Neural cell (in vitro differentiated cells): ENCODE data around the gene ZNF672. TPM values are rescaled to one million over a fixed set of nuclear protein-coding genes. Genes with fewer than 3 reads are reported as not detected.

Experiments used
- H2AFZ ChIP-seq: fragments of 200-600, 300-800 bp; sonication (generic), shearing (Covaris generic); 2 replicates; pipeline ENCODE4 v1.6.0; 2014; ENCODE audit warnings: low read depth, mild to moderate bottlenecking, antibody characterized with exemption, low read length, moderate library complexity
- H3F3A ChIP-seq: fragments of 200-600 bp; shearing (Covaris generic); 2 replicates; pipeline ENCODE4 v1.6.1; 2016; ENCODE audit warnings: mild to moderate bottlenecking, moderate library complexity, mixed read lengths, antibody characterized with exemption, low read length; ENCODE audit not compliant: insufficient read depth, poor library complexity, severe bottlenecking
- H3K27ac ChIP-seq: fragments of 200-600, 300-800 bp; sonication (generic), shearing (Covaris generic); 2 replicates; pipeline ENCODE4 v1.5.1; 2014; ENCODE audit warnings: mild to moderate bottlenecking, low read length, moderate library complexity
- H3K27me3 ChIP-seq: fragments of 300-800, 200-600 bp; sonication (generic), shearing (Covaris generic); 2 replicates; pipeline ENCODE4 v1.6.0; 2014; ENCODE audit warnings: mild to moderate bottlenecking, low read depth, low read length, moderate library complexity; ENCODE audit not compliant: insufficient read depth
- H3K36me3 ChIP-seq: fragments of 300-800, 200-600 bp; sonication (generic), shearing (Covaris generic); 2 replicates; pipeline ENCODE4 v1.5.1; 2014; ENCODE audit warnings: mild to moderate bottlenecking, antibody characterized with exemption, low read length, moderate library complexity; ENCODE audit not compliant: insufficient read depth
- H3K4me2 ChIP-seq: fragments of 300-800, 200-600 bp; sonication (generic), shearing (Covaris generic); 2 replicates; pipeline ENCODE4 v1.6.0; 2014; ENCODE audit warnings: mild to moderate bottlenecking, low read length
- H3K4me3 ChIP-seq: fragments of 300-800, 200-600 bp; sonication (generic), shearing (Covaris generic); 2 replicates; pipeline ENCODE4 v1.5.1; 2014; ENCODE audit warnings: mild to moderate bottlenecking, low read length, moderate library complexity
- H3K79me2 ChIP-seq: fragments of 200-600 bp; shearing (Covaris generic); replicated peaks from 2 replicates; pipeline ENCODE4 v1.6.0; 2014; ENCODE audit warnings: mild to moderate bottlenecking, low read length, moderate library complexity; ENCODE audit not compliant: insufficient read depth
- H3K9ac ChIP-seq: fragments of 300-800, 200-600 bp; sonication (generic), shearing (Covaris generic); 2 replicates; pipeline ENCODE4 v1.6.1; 2016; ENCODE audit warnings: mild to moderate bottlenecking, low read length, mixed read lengths
- H3K9me2 ChIP-seq: fragments of 200-600 bp; shearing (Covaris generic); 2 replicates; pipeline ENCODE4 v1.6.1; 2016; ENCODE audit warnings: mild to moderate bottlenecking, low read length, mixed read lengths; ENCODE audit not compliant: insufficient read depth
- H3K9me3 ChIP-seq: fragments of 200-600, 300-800 bp; sonication (generic), shearing (Covaris generic); 2 replicates; pipeline ENCODE4 v1.6.1; 2016; ENCODE audit warnings: mild to moderate bottlenecking, mixed run types, low read length, moderate library complexity, mixed read lengths
- H4K20me1 ChIP-seq: fragments of 200-600 bp; shearing (Covaris generic); 2 replicates; pipeline ENCODE4 v1.6.1; 2016; ENCODE audit warnings: mild to moderate bottlenecking, mixed run types; ENCODE audit not compliant: insufficient read depth
- CTCF ChIP-seq: fragments of 450-650 bp; IDR thresholded peaks from 2 replicates; pipeline ENCODE4 v1.5.1; 2014; ENCODE audit warnings: antibody characterized with exemption, mild to moderate bottlenecking, moderate library complexity; ENCODE audit not compliant: poor library complexity, severe bottlenecking
- EP300 ChIP-seq: fragments of 450-650 bp; conservative IDR thresholded peaks from 2 replicates; pipeline ENCODE4 v1.6.1; 2014; ENCODE audit warnings: antibody characterized with exemption, mild to moderate bottlenecking, moderate library complexity; ENCODE audit not compliant: poor library complexity, severe bottlenecking
- EZH2 ChIP-seq: fragments of 200-600, 300-800 bp; shearing (Covaris generic), sonication (generic); IDR thresholded peaks from 2 replicates; pipeline ENCODE4 v1.6.1; 2014; ENCODE audit warnings: antibody characterized with exemption, low read length, borderline replicate concordance, mild to moderate bottlenecking; ENCODE audit not compliant: insufficient read depth, poor library complexity, severe bottlenecking
- MXI1 ChIP-seq: fragments of 450-650 bp; conservative IDR thresholded peaks from 2 replicates; pipeline ENCODE4 v1.6.1; 2014; ENCODE audit warnings: antibody characterized with exemption, mild to moderate bottlenecking; ENCODE audit not compliant: poor library complexity, severe bottlenecking
- POLR2AphosphoS5 ChIP-seq: IDR thresholded peaks from 2 replicates; pipeline ENCODE4 v1.6.1; 2012
- RAD21 ChIP-seq: fragments of 450-650 bp; conservative IDR thresholded peaks from 2 replicates; pipeline ENCODE4 v1.6.1; 2014; ENCODE audit warnings: antibody characterized with exemption, mild to moderate bottlenecking, moderate library complexity
- REST ChIP-seq: IDR thresholded peaks from 2 replicates; pipeline ENCODE4 v1.6.1; 2012; ENCODE audit warnings: borderline replicate concordance
- SMC3 ChIP-seq: fragments of 450-650 bp; conservative IDR thresholded peaks from 2 replicates; pipeline ENCODE4 v1.6.1; 2014; ENCODE audit warnings: antibody characterized with exemption, mild to moderate bottlenecking, moderate library complexity; ENCODE audit not compliant: poor library complexity
- TAF1 ChIP-seq: IDR thresholded peaks from 2 replicates; pipeline ENCODE4 v1.6.1; 2012; ENCODE audit warnings: low read depth
- polyA plus RNA-seq: library from polyadenylated mRNA; depleted of rRNA; stranded (reverse); fragments of >200 nt; gene quantifications from 2 replicates; pipeline ENCODE4 v1.2.3, GENCODE V29; 2014

The ZNF672 gene
- polyA plus RNA-seq, 1 donor from 2014 or later, result 22.9 TPM

GRCh38 chr1:248804771-248805681, 33.0 kb upstream of the ZNF672 start:
- Histone ChIP-seq H3K9me3 (peaks cover 4% of the 10 kb centered on the region), H2AFZ (no peak overlapping the region)

GRCh38 chr1:248805876-248806275, 32.1 kb upstream of the ZNF672 start:
- no peak overlapping the region for H3K9ac ChIP-seq
- H4K20me1 ChIP-seq, result no peaks in the 10 kb centered on the region
- TF ChIP-seq POLR2AphosphoS5 (no peak), EZH2 (no peak), TAF1 (no peak), MXI1 (no peak), CTCF (no peak), REST (no peak), RAD21 (no peak), SMC3 (no peak), EP300 (no peak)
- no peaks in the 10 kb centered on the region for H3K9me2 ChIP-seq
- no peak overlapping the region for H3K27ac ChIP-seq
- no peak overlapping the region for H3K4me2 ChIP-seq
- H3K36me3 ChIP-seq, result no peaks in the 10 kb centered on the region
- no peaks in the 10 kb centered on the region for H3F3A ChIP-seq
- peaks cover 4% of the 10 kb centered on the region for H3K9me3 ChIP-seq
- no peaks in the 10 kb centered on the region for H3K79me2 ChIP-seq
- H2AFZ ChIP-seq, result no peak overlapping the region
- H3K27me3 ChIP-seq, result no peaks in the 10 kb centered on the region
- no peak overlapping the region for H3K4me3 ChIP-seq

More at GRCh38 chr1:248804771-248805681, 33.0 kb upstream of the ZNF672 start:
- Histone ChIP-seq H3F3A (no peaks in the 10 kb centered on the region), H3K27me3 (no peaks in the 10 kb centered on the region), H3K9me2 (no peaks in the 10 kb centered on the region), H3K4me2 (no peak overlapping the region), H3K4me3 (no peak overlapping the region), H3K9ac (no peak overlapping the region), H3K36me3 (no peaks in the 10 kb centered on the region), H3K79me2 (no peaks in the 10 kb centered on the region), H3K27ac (no peak overlapping the region), H4K20me1 (no peaks in the 10 kb centered on the region)
- no peak for TF ChIP-seq POLR2AphosphoS5
